GM12801 (cell line): ENCODE data around the gene ITPKC.

Source experiments
- CTCF ChIP-seq: IDR thresholded peaks from one replicate; pipeline ENCODE4 v1.5.1; 2011; ENCODE audit warnings: control low read depth; ENCODE audit not compliant: insufficient read length; ENCODE audit errors: extremely low read depth

The ITPKC gene

DNA sequence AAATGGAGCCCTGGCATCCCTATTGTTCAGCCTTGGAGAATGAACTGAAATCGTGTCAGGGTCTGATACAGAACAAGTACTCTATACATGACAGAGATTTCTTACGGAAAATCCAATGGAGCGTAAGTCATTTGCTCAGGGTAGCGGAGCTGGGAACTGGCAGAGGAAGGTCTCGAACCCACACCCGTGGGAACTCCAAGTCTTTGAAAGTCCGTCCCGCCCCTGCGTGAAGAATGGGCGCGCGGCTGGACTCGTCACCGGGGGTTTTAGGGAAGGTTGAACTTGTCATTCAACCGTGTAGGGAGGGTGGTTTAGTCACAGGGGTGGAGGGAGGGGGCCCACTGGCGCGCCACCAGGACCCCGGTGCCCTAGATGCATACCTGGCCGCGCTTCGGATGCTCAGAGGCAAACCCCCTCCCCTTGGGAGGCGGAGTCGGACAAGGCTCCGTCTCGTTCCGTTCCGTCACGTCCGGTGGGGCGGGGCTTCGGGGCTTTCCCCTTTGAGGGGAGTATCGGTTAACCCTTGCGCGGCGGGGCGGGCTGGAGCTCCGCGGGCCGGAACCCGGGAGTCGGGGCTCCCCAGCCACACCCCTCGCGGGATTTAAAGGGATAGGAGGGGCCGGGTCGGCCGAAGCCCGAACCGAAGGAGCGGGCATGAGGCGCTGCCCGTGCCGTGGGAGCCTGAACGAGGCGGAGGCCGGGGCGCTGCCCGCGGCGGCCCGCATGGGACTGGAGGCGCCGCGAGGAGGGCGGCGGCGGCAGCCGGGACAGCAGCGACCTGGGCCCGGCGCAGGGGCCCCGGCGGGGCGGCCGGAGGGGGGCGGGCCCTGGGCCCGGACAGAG lies at the start of gene ITPKC, which contains the start of gene COQ8B:
Gene ITPKC, plus strand, starts transcription at position 631 of the 843 bp plus-strand sequence. Its CDS starts 24 bp downstream, at position 655.
Gene COQ8B, minus strand, starts transcription at position 405 of the 843 bp plus-strand sequence. CDS start 2,254 bp downstream, outside the sequence.
- TF ChIP-seq CTCF = no peak

GRCh38 chr19:40667602-40668001 lies 49.3 kb upstream of the ITPKC start:
- no peak for TF ChIP-seq CTCF

GRCh38 chr19:40668991-40669614 lies 47.8 kb upstream of the ITPKC start:
- no peak for TF ChIP-seq CTCF

- TF ChIP-seq CTCF = no peak
Measured at GRCh38 chr19:40671404-40671803, 45.5 kb upstream of the ITPKC start.

DNA sequence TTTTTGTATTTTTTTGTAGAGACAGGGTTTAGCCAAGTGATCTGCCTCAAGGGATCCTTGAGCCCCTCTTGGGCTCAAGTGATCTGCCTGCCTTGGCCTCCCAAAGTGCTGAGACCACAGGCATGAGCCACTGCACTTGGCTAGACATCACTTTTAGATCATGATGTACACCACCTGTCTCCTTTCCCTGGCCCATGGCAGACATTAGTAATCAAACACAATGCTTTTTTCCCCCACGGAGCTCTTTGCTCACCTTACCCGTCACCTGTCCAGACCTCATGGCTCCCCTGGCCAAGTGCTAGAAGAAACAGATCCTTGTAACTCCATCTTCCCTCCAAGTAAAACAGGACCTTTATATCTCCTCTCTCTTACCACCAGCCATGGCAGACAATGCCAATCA lies 44.9 kb upstream of the ITPKC start:
- TF ChIP-seq CTCF = no peak

GRCh38 chr19:40672573-40673299 lies 44.2 kb upstream of the ITPKC start:
- TF ChIP-seq CTCF = no peak

DNA sequence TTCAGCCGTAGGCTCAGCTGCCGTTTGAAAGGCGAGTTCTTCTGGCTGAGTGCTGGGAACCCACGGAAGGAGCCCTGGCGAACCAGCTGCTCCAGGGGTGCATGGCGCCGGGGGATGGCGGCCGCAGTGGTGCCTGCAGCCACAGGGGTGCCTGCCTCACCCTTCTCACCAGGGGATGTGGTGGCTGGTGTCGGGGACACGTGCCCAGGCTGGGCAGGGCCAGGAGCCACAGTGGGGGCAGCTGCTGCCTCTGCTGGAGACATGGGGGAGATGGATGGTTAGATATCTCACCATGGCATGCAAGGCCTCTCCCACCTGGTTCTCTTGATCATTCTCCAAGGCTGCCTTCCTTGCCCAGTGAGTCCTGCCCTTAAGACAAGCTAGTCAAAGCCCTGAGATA lies 43.5 kb upstream of the ITPKC start:
- no peak for TF ChIP-seq CTCF
